ENCODE measurements around the gene NKAIN1.

The NKAIN1 gene

DNA sequence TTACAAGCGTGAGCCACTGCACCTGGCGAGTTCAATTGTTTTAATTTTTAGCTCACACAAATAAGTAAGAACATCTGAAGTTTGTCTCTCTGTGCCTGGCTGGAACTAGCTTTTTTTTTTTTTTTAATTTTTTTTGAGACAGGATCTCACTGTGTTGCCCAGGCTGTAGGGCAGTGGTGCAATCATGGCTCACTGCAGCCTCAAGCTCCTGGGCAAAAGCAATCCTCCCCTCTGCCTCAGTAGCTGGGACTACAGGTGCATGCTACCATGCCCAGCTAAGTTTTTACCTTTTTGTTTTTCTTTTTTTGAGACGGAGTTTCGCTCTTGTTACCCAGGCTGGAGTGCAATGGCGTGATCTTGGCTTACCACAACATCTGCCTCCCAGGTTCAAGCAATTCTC lies 7.9 kb downstream of the NKAIN1 start:
- no peak for DNase-seq (ENCODE audit: extremely low spot score)
- TF ChIP-seq NFRKB (IDR thresholded peaks at IDR 0.05) (no peak), ZNF384 (IDR thresholded peaks at IDR 0.05) (no peak), SUZ12 (IDR thresholded peaks at IDR 0.05) (no peak)
- ChIA-PET POLR2A (no interaction called here), CTCF (interaction anchor here (0.7 kb wide), 1 partner anchor 116 kb away, joined by 3 read pairs; no protein-coding TSS in a partner anchor)

- ChIA-PET CTCF (interaction anchor here (0.8 to 1.0 kb wide), 2 partner anchors 9 to 40 kb away, joined by 3 to 4 read pairs; no protein-coding TSS in a partner anchor), POLR2A (no interaction called here)
- DNase-seq (ENCODE audit: extremely low spot score), result no peak
- TF ChIP-seq L3MBTL2 (conservative IDR thresholded peaks at IDR 0.05) (no peak), BHLHE40 (IDR thresholded peaks at IDR 0.05; ENCODE audit: borderline replicate concordance) (no peak), HDGF (IDR thresholded peaks at IDR 0.05; ENCODE audit: borderline replicate concordance) (no peak)
Observed at GRCh38 chr1:31230378-31230777, 9.3 kb downstream of the NKAIN1 start.

DNA sequence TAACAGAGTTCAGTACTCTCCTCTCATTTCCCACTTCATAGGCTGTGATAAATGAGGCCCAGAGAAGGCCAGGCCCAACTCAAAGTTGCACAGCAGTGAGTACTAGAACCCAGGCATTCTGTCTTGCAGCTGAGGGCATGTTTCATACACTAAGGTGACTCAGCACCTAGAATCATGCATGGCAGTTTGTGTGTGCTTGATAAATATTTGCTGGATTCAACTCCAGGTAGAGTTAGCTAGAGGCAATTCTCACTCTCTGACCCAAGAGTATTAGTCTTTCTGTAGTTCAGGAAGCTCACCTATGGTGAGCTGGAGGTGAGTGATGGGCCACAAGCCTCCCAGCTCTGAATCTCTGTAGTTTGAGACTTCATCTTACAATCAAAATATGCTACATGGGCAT lies 10.7 kb downstream of the NKAIN1 start:
- no peak for TF ChIP-seq NFRKB (IDR thresholded peaks at IDR 0.05)
- TF ChIP-seq FOXK2 (IDR thresholded peaks at IDR 0.05), result no peak
- TF ChIP-seq HDGF (IDR thresholded peaks at IDR 0.05; ENCODE audit: borderline replicate concordance), result no peak
- no peak for TF ChIP-seq FOXA1 (IDR thresholded peaks at IDR 0.05)
- no peak for TF ChIP-seq L3MBTL2 (conservative IDR thresholded peaks at IDR 0.05)
- ChIA-PET POLR2A (interaction anchor here (1.2 kb wide), 1 partner anchor 68 kb away, joined by 3 read pairs; the partner anchor contains the start of genes SNRNP40 and ZCCHC17), CTCF (interaction anchor here (0.5 to 1.3 kb wide), 3 partner anchors 15 to 39 kb away, joined by 3 to 4 read pairs (median 4); no protein-coding TSS in a partner anchor)
- no peak for DNase-seq (ENCODE audit: extremely low spot score)

DNA sequence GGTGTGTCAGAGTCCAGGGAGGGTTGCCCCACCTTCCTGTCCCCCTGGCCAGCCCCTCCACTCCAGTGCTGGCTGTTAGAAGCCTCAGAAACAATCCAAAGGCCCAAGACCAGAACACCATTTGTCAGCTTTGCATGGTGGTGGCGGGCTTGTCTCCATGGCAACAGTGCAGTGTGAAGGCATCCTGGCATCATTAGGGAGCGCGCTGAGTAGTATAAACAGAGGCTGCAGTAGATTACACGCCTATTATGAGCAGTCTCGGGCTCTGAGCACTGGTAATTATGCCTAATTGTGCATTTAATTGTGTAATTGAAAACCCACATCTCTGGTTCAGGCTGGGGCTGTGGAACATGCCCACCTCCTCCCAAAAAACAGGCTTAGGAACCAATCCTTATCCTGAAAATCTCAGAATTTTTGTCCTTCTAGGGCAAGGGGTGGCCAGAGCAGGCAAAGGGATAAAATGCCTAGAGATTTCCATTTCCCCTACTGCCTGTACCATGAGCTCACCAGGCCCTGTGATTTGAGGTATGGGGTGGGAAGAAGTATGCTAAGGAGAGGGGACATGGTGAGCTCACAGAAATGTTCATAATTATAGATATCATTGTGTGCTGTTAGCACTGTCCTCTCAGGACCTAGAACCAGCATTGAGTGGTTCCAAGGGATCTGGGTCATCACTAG lies 11.7 kb downstream of the NKAIN1 start:
- no peak for DNase-seq (ENCODE audit: extremely low spot score)
- no peak for TF ChIP-seq CTBP1 (IDR thresholded peaks at IDR 0.05; ENCODE audit: borderline replicate concordance)
- no peak for TF ChIP-seq HDGF (IDR thresholded peaks at IDR 0.05; ENCODE audit: borderline replicate concordance)
- TF ChIP-seq PKNOX1 (IDR thresholded peaks at IDR 0.05), result no peak
- TF ChIP-seq FOXM1 (IDR thresholded peaks at IDR 0.05; ENCODE audit: borderline replicate concordance), result no peak
- TF ChIP-seq TARDBP (IDR thresholded peaks at IDR 0.05), result no peak
- TF ChIP-seq L3MBTL2 (conservative IDR thresholded peaks at IDR 0.05), result no peak
- TF ChIP-seq FOXK2 (IDR thresholded peaks at IDR 0.05), result no peak
- TF ChIP-seq SP1 (IDR thresholded peaks at IDR 0.05), result no peak
- TF ChIP-seq LEF1 (IDR thresholded peaks at IDR 0.05; ENCODE audit: borderline replicate concordance), result no peak
- no peak for TF ChIP-seq BHLHE40 (IDR thresholded peaks at IDR 0.05; ENCODE audit: borderline replicate concordance)
- no peak for TF ChIP-seq NFRKB (IDR thresholded peaks at IDR 0.05)
- no peak for TF ChIP-seq SUZ12 (IDR thresholded peaks at IDR 0.05)
- TF ChIP-seq FOXA1 (IDR thresholded peaks at IDR 0.05), result no peak
- ChIA-PET CTCF (interaction anchor here (0.5 to 1.3 kb wide), 3 partner anchors 16 to 126 kb away, joined by 3 to 4 read pairs (median 3); no protein-coding TSS in a partner anchor), POLR2A (interaction anchor here (1.7 kb wide), 1 partner anchor 68 kb away, joined by 6 read pairs; the partner anchor contains the start of genes SNRNP40 and ZCCHC17)

DNA sequence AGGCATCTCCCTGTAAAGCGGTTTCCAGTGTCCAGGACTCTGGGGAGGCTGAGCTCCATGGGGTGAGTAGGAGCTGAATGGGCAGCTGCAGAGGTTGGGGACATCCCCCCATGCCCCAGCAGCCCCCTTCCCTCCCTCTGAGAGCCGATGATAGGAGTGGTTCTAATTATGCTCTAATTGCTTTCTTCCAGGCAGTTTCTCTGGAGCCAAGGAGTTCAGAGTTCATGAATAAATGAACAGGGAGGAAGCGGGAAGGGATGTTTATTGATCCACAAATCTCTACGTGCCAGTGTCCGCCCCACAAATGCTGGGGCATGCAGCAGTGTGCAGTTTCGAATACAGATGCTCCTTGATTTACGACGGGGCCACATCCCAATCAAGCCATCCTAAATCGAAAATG lies 15.6 kb downstream of the NKAIN1 start:
- DNase-seq (ENCODE audit: extremely low spot score), result no peak
- ChIA-PET POLR2A (no interaction called here), CTCF (no interaction called here)
- TF ChIP-seq PKNOX1 (IDR thresholded peaks at IDR 0.05) (no peak), FOXM1 (IDR thresholded peaks at IDR 0.05; ENCODE audit: borderline replicate concordance) (no peak), CTBP1 (IDR thresholded peaks at IDR 0.05; ENCODE audit: borderline replicate concordance) (no peak), TARDBP (IDR thresholded peaks at IDR 0.05) (no peak), SP1 (IDR thresholded peaks at IDR 0.05) (no peak), HDGF (IDR thresholded peaks at IDR 0.05; ENCODE audit: borderline replicate concordance) (no peak), LEF1 (IDR thresholded peaks at IDR 0.05; ENCODE audit: borderline replicate concordance) (no peak), FOXA1 (IDR thresholded peaks at IDR 0.05) (no peak), ZNF384 (IDR thresholded peaks at IDR 0.05) (no peak), FOXK2 (IDR thresholded peaks at IDR 0.05) (no peak), NFRKB (IDR thresholded peaks at IDR 0.05) (no peak)

DNA sequence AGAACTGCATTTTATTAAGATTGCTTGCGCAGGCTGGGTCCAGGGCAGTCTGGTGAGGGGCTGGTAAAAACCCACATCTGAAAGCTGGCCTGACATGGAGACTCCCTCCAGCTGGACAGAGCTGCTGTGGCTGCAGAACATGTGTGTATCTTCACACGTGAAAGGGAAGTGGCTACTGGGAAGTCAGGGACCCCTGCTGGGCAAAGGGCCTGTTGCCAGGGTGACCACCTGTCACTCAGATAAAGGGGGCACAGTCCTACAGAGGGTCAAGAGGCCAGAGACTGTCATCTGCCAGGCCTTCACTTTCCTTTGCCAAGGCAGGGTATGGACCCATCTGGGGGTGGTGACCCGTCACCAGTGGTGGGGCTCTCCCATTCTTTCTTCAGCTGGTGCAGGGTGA lies 17.5 kb downstream of the NKAIN1 start:
- no peak for DNase-seq (ENCODE audit: extremely low spot score)
- CTCF ChIA-PET, result interaction anchor here (0.6 kb wide), 1 partner anchor 8 kb away, joined by 3 read pairs; no protein-coding TSS in a partner anchor
- POLR2A ChIA-PET, result no interaction called here
- TF ChIP-seq SP1 (IDR thresholded peaks at IDR 0.05), result no peak
- no peak for TF ChIP-seq FOXK2 (IDR thresholded peaks at IDR 0.05)
- TF ChIP-seq PKNOX1 (IDR thresholded peaks at IDR 0.05), result peak; percentile 85

DNA sequence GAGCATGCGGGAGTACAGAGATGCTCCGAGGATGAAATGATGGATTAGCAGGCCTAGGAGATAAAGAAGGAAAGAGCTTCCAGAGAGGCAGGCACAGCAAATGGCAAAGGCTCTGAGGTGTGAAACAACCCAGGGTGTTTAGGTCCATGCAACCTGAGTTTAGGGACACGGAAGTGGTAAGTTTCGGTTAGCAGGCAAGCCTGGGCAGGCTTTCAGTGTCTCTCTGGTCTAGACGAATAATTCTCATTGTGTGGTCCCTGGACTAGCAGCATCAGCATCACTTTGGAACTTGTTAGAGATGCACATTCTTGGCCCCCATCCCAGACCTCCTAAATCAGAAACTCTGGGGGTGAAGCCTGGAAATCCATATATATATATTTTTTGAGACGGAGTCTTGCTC lies 18.6 kb downstream of the NKAIN1 start:
- no peak for DNase-seq (ENCODE audit: extremely low spot score)
- ChIA-PET POLR2A (interaction anchor here (1.0 kb wide), 1 partner anchor 15 kb away, joined by 3 read pairs; no protein-coding TSS in a partner anchor), CTCF (no interaction called here)
- TF ChIP-seq HDGF (IDR thresholded peaks at IDR 0.05; ENCODE audit: borderline replicate concordance) (no peak), ELF4 (IDR thresholded peaks at IDR 0.05) (no peak), LEF1 (IDR thresholded peaks at IDR 0.05; ENCODE audit: borderline replicate concordance) (no peak), FOXK2 (IDR thresholded peaks at IDR 0.05) (no peak), SP1 (IDR thresholded peaks at IDR 0.05) (no peak), NFRKB (IDR thresholded peaks at IDR 0.05) (no peak), FOXA1 (IDR thresholded peaks at IDR 0.05) (no peak), SUZ12 (IDR thresholded peaks at IDR 0.05) (no peak), ARNT (IDR thresholded peaks at IDR 0.05) (no peak), BHLHE40 (IDR thresholded peaks at IDR 0.05; ENCODE audit: borderline replicate concordance) (no peak), ZNF384 (IDR thresholded peaks at IDR 0.05) (no peak), TARDBP (IDR thresholded peaks at IDR 0.05) (no peak), CTBP1 (IDR thresholded peaks at IDR 0.05; ENCODE audit: borderline replicate concordance) (no peak)

Measured in HEK293T (cell line).